NCI-H510A (cell line): ENCODE measurements around the gene PSMA8.
"Not testable (repeated sequence)": the region's sequence is repeated elsewhere in the genome, so short reads cannot be mapped to it uniquely, and the experiment has no call there.

Experiments used
- DNase-seq: peaks from one replicate; lab custom pipeline; 2025; lab: John Stamatoyannopoulos, UW

The PSMA8 gene

DNA sequence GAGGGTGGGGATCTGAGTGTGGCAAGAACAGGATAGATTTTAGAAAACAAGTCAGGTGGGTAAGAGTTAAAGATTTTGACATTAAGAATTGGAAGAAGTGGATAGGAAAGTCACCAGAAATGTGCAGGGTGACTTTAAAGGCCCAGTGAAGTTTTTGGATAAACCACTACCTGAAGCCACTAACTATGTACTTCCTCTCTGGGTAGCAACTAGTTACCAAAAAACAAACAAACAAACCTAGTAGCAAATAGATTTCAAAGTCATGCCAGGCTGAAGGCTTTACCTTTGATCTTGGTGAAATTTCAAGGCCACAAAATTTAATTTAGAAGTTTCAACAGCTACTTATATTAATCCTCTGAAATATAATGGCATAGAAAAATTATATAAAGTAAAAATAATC, 42.5 kb downstream of the PSMA8 start:
- no peak for DNase-seq

DNA sequence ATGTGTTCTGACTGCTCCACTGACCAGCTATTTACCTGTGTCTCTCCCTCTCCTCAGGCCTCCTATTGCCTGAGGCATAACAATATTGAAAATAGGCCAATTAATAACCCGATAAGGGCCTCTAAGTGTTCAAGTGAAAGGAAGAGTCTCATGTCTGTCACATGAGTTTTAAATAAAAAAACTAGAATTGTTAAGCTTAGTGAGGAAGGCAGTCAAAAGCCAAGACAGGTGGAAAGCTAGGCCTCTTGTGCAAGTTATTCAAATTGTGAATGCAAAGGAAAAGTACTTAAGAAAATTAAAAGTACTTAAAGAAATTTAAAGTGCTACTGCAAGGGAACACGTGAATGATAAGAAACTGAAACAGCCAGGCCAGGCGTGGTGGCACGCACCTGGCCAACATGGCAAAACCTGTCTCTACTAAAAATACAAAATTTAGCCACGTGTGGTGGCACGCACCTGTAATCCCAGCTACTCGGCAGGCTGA, 47.7 kb downstream of the PSMA8 start:
- no peak for DNase-seq

DNA sequence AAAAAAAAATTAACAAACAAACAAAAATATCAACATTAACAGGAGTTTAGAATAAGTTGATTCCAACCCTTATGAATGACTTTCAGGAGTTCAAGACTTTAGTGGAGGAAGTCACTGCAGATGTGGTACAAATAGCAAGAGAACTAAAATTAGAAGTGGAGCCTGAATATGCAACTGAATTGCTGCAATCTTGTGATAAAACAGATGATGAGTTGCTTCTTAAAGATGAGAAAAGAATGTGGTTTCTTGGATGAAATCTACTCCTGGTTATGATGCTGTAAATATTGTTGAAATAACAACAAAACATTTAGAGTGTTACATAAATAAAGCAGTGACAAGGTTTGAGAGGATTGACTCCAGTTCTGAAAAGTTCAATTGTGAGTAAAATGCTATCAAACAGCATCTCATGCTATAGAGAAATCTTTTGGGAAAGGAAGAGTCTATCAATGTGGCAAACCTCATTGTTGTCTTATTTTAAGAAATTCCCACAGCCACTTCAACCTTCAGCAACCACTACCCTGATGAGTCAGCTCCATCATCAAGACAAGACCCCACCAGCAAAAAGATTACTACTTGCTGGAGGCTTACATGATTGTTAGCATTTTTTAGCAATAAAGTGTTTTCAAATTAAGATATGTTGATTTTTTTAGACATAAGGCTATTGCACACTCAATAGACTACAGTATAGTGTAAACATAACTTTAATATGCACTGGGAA, 49.9 kb downstream of the PSMA8 start:
- DNase-seq = no peak

DNA sequence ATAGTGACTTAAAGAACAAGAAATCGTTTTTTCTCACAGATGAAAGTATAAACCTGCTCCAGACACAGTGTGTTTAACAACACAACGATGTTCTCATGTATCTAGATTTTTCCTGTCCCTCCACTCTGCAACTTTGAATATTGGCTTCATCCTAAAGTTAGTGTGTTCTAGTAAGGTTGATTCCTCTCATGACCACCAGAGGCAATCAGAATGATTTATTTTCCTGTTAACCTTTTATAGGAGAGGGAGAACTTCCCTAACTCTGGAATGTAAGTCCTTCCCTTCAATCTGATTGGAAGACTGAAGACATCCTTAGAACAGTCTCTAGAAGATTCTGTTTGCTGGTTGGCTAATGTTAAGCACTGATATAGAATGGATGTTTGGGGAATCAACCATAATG, 51.6 kb downstream of the PSMA8 start:
- DNase-seq = no peak

DNA sequence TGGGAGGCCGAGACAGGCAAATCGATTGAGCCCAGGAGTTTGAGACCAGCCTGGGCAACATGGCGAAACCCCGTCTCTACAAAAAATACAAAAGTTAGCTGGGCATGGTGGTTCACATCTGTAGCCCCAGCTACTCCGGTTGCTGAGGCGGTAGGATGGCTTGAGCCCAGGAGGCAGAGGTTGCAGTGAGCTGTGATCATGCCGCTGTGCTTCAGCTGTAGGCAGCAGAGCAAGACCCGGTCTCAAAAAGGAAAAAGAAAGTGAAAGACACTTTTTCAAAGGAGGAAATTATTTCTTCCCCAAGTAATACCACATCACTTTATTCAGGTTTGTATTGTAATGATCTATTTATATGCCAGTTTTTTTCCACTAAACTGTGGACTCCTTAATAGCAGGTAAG, 56.8 kb downstream of the PSMA8 start:
- no peak for DNase-seq

DNA sequence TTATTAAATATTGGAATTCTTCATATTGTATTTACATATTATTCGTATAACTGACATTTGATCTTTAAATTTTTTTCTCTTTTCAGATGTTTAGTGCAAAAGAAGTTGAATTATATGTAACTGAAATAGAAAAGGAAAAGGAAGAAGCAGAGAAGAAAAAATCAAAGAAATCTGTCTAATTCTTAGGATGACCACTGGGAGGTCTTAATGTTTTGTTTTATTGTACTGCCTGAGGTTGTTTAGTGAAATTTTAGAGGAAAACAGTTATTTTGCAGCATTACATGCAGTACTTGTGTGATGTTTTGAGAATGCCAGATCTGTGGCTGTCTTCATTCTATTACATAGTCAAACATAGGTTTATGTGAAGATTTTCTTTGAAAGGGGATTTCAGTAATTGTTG, 58.6 kb downstream of the PSMA8 start:
- no peak for DNase-seq

DNA sequence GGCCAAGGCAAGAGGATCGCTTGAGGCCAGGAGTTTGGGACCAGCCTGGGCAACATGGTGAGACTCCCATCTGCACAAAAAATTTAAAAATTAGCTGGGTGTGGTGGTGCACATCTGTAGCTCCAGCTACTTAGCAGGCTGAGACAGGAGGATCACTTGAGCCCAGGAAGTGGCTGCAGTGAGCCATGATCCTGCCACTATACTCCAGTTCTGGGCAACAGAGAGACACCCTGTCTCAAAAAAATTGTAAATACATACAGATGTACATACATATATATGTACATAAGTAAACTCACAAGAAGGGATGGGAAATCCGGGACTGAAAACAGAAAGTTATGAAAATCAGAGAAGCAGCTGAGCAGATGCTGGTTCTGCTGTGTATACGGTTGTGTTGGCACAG, 62.9 kb downstream of the PSMA8 start:
- no peak for DNase-seq

DNA sequence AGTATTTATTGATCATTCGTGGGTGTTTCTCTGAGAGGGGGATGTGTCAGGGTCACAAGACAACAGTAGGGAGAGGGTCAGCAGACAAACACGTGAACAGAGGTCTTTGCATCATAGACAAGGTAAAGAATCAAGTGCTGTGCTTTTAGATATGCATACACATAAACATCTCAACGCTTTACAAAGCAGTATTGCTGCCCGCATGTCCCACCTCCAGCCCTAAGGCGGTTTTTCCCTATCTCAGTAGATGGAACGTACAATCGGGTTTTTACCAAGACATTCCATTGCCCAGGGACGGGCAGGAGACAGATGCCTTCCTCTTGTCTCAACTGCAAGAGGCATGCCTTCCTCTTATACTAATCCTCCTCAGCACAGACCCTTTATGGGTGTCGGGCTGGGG, 68.3 kb downstream of the PSMA8 start:
- not testable (repeated sequence) for DNase-seq

DNA sequence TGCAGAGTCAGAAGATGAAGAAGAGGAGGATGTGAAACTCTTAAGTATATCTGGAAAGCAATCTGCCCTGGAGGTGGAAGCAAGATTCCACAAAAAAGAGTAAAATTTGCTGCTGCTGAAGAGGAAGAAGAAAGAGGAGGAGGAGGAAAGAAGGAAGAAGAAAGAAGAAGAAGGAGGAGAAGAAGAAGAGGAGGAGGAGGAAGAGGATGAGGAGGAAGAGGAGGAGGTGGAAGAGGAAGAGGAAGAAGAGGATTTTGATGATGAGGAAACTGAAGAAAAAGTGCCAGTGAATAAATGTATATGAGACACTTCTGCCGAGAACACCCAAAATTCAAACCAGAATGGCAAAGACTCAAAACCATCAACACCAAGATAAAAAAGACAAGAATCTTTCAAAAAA, 71.6 kb downstream of the PSMA8 start:
- no peak for DNase-seq

DNA sequence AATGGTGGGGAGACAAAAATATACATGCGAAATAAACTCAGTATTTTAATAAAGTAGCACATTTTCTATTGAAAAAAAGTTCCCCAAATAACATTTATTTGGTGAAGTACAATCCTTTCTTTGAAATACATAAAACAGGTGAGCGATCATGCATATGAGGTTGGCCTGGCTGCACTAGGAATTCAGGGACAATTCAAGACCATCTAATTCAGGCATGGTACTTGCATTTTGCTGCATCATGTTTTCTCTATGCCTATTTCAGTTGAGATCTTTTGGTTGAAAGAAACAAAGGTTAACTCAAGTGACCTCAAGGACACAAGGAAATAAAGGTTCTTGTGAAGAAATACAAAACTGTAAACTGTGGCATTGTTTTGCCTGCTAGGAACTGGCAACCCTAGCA, 72.8 kb downstream of the PSMA8 start:
- no peak for DNase-seq

DNA sequence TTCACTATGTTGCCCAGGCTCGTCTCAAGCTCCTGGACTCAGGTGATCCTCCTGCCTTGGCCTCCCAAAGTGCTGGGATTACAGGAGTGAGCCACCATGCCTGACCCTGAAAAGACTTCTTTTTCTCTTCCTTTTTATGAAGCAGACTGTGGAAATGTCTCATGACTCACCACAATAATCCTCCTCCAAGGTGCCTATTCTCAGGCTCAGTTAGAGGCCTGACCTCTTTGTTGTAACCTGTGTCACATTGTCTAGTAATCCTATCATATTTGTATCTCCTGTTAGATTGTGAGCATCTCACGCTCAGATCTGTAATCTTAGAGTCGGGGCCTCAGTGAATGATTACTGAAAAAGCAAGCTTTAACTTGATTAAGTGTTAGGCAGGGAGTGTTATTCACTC, 74.3 kb downstream of the PSMA8 start:
- DNase-seq = no peak

DNA sequence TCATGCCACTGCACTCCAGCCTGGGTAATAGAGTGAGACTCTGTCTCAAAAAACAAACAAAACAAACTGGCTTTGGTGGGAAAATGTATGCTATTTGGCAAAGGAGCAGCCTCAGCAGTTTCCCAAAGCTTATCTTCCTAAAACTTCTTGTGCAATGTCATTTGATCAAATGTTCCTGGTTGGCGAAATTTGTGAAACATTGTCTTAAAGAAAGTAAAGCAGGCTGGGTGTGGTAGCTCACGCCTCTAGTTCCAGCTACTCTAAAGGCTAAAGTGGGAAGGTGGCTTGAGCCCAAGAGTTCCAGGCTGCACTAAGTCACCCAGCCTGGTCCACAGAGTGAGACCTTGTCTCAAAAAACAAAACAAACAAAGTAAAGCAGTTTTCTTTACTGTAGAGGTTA, 75.3 kb downstream of the PSMA8 start:
- no peak for DNase-seq

DNA sequence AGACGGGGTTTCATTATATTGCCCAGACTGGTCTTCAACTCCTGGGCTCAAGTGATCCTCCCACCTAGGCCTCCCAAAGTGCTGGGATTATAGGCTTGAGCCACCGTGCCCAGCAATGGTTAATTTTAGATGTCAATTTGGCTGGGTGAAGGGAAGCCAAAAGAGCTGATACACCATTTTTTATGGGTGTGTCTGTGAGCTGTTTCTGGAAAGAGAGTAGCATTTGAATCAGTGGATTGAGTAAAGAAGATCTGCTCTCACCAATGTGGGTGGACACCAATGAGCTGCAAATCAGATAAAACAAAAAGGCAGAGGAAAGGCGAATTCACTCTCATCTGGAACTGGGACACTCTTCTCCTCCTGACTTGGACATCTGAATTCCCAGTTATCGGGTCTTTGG, 76.5 kb downstream of the PSMA8 start:
- no peak for DNase-seq

DNA sequence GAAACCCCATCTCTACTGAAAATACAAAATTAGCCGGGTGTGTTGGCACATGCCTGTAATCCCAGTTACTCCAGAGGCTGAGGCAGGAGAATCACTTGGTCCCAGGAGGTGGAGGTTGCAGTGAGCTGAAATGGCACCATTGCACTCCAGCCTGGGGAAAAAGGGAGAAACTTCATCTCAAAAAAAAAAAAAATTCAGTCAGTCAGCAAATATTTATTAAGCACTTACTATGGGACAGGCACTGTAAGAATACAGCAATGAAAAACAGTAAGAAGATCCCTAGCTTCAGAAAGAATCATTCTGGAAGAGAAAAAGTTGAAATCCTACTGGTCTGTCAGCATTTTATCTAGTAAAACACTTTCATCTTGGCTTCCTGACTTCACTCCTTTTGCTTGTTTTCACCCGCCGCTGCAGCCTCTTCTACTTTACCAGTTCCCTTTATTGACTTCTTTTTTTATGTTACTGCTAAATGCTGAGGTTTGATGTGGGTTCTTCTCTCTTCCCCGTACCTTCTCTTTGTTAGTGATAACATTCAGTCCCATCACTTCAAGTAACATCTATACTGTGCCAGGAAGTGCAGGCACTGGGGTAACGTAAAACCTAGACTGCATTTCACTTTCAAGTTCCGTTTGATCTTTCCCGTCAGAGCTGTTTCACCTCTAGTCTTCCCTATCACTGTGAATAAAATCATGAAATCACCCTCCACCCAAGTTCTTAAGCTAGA, 81.7 kb downstream of the PSMA8 start:
- DNase-seq = no peak

DNA sequence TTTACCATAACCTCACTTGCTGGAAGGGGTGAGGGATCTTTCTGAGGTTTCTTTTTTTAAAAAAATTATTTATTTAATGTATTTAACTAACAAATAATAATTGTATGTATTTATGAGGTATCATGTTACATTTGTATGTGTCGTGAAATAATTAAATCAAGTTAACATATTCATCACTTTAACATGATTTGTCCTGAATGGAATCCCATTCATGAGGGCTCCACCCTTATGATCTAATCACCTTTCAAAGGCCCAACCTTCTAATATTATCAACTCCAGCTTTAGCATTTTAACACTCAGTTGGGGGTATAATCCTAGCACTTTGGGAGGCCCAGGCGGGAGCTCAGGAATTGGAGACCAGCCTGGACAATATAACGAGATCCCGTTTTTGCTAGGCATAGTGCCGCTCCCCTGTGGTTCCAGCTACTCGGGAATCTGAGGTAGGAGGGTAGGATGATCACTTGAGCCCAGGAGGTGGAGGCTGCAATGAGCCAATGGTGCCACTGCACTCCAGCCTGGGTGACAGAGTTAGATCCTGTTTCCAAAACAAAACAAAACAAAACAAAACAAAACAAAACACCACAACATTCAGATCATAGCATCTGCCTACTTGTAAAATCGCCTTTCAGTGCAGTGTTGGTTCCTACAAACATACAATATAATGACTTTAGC, 91.5 kb downstream of the PSMA8 start:
- DNase-seq = no peak

DNA sequence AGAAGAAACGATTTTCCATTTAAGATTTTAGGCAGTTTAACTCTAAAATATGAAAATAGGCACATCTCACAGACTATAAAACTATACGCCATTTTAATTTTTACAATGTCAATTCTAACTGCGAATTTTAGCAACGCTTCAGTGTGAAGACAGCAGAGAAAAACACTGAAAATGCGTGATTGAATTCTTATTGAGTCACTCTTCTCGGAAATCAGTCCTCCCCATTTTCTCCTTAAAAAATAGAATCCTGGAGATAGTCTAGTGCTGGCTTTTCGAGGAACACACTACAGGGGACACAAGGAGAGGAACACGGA, 92.2 kb downstream of the PSMA8 start:
- DNase-seq = no peak

DNA sequence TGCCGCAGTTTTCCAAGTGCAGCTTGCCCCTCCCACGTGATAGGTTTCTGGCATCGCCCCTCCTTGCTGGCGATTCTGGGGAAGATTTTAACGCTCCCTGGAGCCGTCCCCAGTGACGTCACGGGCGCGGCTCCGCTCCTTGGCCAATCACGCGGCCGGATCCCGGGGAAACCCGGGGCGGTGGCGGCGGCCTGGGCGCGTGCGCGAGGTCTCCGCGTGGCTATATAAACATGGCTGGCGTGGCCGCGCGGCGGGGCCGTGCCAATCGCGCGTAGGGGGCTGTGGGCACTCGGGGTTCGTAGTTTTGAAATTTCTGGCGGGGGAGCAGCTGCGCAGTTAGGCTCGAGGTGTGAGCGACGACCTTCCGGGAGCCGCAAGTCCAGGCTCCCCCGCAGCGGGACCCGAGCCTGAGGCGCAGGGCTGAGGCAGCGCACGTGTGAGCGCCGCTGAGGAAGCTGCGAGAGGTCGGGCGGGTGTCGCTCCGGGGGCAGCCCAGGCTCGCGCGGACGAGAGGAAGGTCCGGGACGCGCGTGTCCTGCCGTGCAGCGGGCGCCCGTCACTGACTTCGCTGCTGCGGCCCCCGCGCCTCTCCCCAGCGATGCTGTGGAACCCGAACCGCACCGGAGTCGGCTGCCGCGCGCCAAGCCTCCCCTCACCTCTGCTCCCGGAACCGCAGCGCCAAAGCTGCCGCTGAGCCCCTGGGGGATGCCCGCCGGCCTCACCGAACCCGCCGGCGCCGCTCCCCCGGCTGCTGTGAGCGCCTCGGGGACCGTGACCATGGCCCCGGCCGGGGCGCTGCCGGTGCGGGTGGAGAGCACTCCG, 92.8 kb downstream of the PSMA8 start, which contains the start of gene TAF4B:
Gene TAF4B, plus strand, starts transcription at position 217 of the 822 bp plus-strand sequence. Its CDS starts 489 bp downstream, at position 706.
- peak; percentile 76 for DNase-seq

DNA sequence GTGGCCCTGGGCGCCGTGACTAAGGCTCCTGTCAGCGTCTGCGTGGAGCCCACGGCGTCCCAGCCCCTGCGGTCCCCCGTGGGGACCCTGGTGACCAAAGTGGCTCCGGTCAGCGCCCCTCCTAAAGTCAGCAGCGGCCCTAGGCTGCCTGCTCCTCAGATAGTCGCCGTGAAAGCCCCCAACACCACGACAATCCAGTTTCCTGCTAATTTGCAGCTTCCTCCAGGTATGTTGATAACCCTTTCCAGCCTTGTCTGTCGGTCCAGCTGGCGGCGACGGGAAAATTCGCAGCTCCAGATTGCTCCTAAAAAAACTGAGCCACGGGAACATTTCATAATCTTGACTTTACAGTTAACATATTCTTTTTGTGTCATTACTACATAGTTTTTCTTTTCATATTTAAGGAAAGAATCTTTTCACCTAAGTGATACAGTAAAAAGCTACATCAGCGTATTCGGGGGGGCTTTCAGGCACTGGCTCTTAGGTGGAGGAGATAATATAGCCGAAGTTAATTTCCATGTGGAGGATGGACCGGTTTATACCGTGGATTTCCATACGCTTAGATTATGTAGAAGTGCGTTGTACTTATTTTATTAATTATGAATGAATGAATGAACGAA, 93.5 kb downstream of the PSMA8 start:
- DNase-seq = no peak

DNA sequence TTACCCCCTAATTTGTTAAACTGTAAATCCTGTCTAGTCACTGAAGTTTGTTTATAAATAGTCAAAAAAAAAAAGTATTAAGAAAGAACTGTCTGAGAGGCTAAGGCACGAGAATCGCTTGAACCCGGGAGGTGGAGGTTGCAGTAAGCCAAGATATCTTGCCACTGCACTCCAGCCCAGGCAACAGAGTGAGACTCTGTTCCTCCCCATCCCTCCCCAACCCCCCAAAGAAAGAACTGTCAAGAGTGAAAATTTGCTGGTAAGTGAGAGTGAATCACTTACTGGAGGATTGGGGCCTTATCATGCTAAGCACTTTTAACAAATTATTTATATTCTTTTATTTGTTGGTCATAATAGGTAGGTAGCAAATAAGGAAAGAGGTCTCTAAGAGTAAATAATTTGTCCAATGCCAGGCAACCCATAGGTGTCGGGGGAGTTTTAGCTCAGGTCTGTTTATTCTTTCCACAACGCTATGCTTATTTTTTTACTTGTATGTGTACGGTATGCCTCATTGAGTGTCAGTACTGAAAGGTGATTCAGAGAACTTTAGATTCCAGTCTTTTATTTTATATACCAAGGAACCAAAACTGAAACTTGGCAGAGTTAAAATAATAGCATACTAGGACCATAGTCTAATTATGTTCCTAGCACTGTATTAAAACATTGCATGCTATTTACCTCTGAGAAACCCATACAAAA, 95.0 kb downstream of the PSMA8 start:
- no peak for DNase-seq

DNA sequence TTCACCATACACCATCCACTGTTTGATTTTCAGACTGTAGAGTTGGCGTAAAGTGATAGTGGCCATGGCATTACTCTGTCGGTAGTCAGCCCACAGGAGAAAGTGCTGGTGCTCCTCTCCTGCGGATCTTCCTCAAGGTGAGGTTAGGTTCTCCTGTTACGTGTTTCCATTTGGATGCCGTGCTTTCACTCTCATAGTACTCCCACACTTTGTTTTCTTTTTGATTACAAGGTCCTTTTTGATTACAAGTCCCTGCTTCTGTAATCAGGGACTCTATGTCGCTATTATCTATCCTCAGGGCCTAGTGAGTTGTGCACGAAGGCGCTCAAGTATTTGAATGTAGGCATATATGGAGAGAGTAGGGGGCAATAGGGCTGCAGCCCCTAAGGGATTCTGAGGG, 96.8 kb downstream of the PSMA8 start:
- no peak for DNase-seq

DNA sequence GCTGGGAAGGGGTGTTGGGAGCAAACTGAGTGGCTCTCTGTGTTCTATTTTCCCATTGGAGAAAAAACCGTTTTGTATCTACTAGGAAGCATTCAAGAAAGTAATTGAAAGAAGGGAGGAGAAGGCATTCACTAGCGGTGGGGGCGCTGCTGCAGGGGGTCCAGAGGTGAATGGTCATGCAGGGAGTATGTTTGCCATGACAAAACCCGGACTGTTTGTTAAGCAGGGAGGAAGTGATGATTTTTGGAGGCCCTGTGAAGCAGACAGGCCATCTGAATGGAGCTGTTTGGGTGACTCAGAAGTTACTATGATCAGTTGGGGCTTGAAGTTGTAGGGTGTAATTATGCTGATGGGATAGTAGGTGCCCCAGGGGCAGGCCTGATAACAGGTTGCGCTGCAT, 99.5 kb downstream of the PSMA8 start:
- DNase-seq = no peak
